ENCODE results near the gene ROBO1. TPM values are rescaled to one million over a fixed set of nuclear protein-coding genes. Genes with fewer than 3 reads are reported as not detected.
"Not testable (repeated sequence)": the region's sequence is repeated elsewhere in the genome, so short reads cannot be mapped to it uniquely, and the experiment has no call there.

The ROBO1 gene
- total and polyA plus RNA-seq, 2 donors (not counting 1 experiment from before 2014, with no cell fraction given) = 0.27 to 3.2 TPM

DNA sequence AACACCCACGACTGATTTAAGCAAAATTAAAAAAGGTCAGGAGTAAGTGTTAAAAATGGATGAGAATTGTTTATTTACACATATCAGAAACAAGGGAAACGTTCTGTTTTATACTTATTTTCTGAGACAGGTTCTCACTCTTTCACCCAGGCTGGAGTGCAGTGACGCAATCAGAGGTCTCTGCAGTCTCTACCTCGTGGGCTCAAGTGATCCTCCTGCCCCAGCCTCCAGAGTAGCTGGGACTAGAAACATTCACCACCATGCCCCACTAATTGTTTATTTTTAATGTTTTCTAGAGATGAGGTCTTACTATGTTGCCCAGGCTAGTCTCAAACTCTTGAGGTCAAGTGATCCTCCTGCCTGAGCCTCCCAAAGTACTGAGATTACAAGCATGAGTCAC is 1080.3 kb downstream of the ROBO1 start:
- Histone ChIP-seq H3K27ac (ENCODE audit: low read length in 2 of 2) (no peak overlapping the region), H3K4me1 (ENCODE audit: control insufficient read depth in 2 of 2, insufficient read depth in 2 of 2, low read length in 2 of 2) (no peaks in the 10 kb centered on the region), H3K4me3 (ENCODE audit: control extremely low read depth in 1 of 5, extremely low read depth in 1 of 5, insufficient read depth in 1 of 5, low read depth in 2 of 5, low read length in 4 of 5) (no peak overlapping the region), H3K79me2 (ENCODE audit: control insufficient read depth, insufficient read depth, low read length) (no peaks in the 10 kb centered on the region), H3K36me3 (replicated peaks in 1 of 2; ENCODE audit: control extremely low read depth in 1 of 2, control insufficient read depth in 1 of 2, extremely low read depth in 1 of 2, insufficient read depth in 2 of 2, low read length in 1 of 2) (no peaks in the 10 kb centered on the region), H3K9me3 (ENCODE audit: control extremely low read depth in 1 of 3, control insufficient read depth in 2 of 3, insufficient read depth in 1 of 3, low read length in 2 of 3) (no peaks in the 10 kb centered on the region), H4K20me1 (ENCODE audit: control insufficient read depth, insufficient read depth, low read length, poor library complexity, severe bottlenecking) (no peaks in the 10 kb centered on the region), H3K9ac (ENCODE audit: low read length) (no peak overlapping the region), H2AFZ (ENCODE audit: insufficient read depth, low read depth, low read length, poor library complexity, severe bottlenecking) (no peak overlapping the region), H3K27me3 (replicated peaks in 1 of 4; ENCODE audit: control extremely low read depth in 1 of 4, control insufficient read depth in 3 of 4, insufficient read depth in 4 of 4, low read length in 3 of 4) (no peaks in the 10 kb centered on the region), H3K4me2 (replicated peaks; ENCODE audit: low read depth, low read length, poor library complexity, severe bottlenecking) (no peak overlapping the region)
- no CpG with 5 or more reads among the region's 4 CpGs for WGBS (ENCODE audit: insufficient coverage)
- no peak for DNase-seq
- POLR2A ChIA-PET = no interaction called here
- Mint-ChIP-seq H3K4me1 (no peaks in the 10 kb centered on the region), H3K27me3 (no peaks in the 10 kb centered on the region), H3K9me3 (ENCODE audit: insufficient read depth) (no peaks in the 10 kb centered on the region), H3K4me3 (no peak overlapping the region), H3K27ac (no peak overlapping the region)
- ATAC-seq (ENCODE audit: low read depth) = no peak
- TF ChIP-seq CTCF (IDR thresholded peaks at IDR 0.05) = no peak
- CTCF ChIA-PET = no interaction called here
- intact Hi-C loops (cut with micrococcal nuclease) = no loop called here

GRCh38 chr3:78683284-78683683 is 1084.5 kb downstream of the ROBO1 start:
- H4K20me1 ChIP-seq (ENCODE audit: control insufficient read depth, insufficient read depth, low read length, poor library complexity, severe bottlenecking) = no peaks in the 10 kb centered on the region
- no peak overlapping the region for H2AFZ ChIP-seq (ENCODE audit: insufficient read depth, low read depth, low read length, poor library complexity, severe bottlenecking)
- no CpG with 5 or more reads among the region's 2 CpGs for WGBS (ENCODE audit: insufficient coverage)
- ATAC-seq (ENCODE audit: low read depth) (no peak), DNase-seq (no peak)
- no peaks in the 10 kb centered on the region for H3K9me3 ChIP-seq (ENCODE audit: control extremely low read depth in 1 of 3, control insufficient read depth in 2 of 3, insufficient read depth in 1 of 3, low read length in 2 of 3)
- H3K4me2 ChIP-seq (replicated peaks; ENCODE audit: low read depth, low read length, poor library complexity, severe bottlenecking) = no peak overlapping the region
- Mint-ChIP-seq H3K9me3 (ENCODE audit: insufficient read depth) (no peaks in the 10 kb centered on the region), H3K4me1 (no peaks in the 10 kb centered on the region), H3K27ac (no peak overlapping the region), H3K27me3 (no peaks in the 10 kb centered on the region), H3K4me3 (no peak overlapping the region)
- intact Hi-C loops (cut with micrococcal nuclease) = no loop called here
- no peak for TF ChIP-seq EZH2 (IDR thresholded peaks at IDR 0.05; ENCODE audit: borderline replicate concordance, insufficient read depth, low read depth, low read length, poor library complexity, severe bottlenecking)
- TF ChIP-seq CTCF (IDR thresholded peaks at IDR 0.05) = no peak
- H3K4me1 ChIP-seq (ENCODE audit: control insufficient read depth in 2 of 2, insufficient read depth in 2 of 2, low read length in 2 of 2) = no peaks in the 10 kb centered on the region
- H3K4me3 ChIP-seq (ENCODE audit: control extremely low read depth in 1 of 5, extremely low read depth in 1 of 5, insufficient read depth in 1 of 5, low read depth in 2 of 5, low read length in 4 of 5) = no peak overlapping the region
- no peak overlapping the region for H3K27ac ChIP-seq (ENCODE audit: low read length in 2 of 2)
- ChIA-PET POLR2A (no interaction called here), CTCF (no interaction called here)
- H3K36me3 ChIP-seq (replicated peaks in 1 of 2; ENCODE audit: control extremely low read depth in 1 of 2, control insufficient read depth in 1 of 2, extremely low read depth in 1 of 2, insufficient read depth in 2 of 2, low read length in 1 of 2) = no peaks in the 10 kb centered on the region
- H3K27me3 ChIP-seq (replicated peaks in 1 of 4; ENCODE audit: control extremely low read depth in 1 of 4, control insufficient read depth in 3 of 4, insufficient read depth in 4 of 4, low read length in 3 of 4) = no peaks in the 10 kb centered on the region
- no peaks in the 10 kb centered on the region for H3K79me2 ChIP-seq (ENCODE audit: control insufficient read depth, insufficient read depth, low read length)
- H3K9ac ChIP-seq (ENCODE audit: low read length) = no peak overlapping the region

GRCh38 chr3:78675119-78675805 is 1092.5 kb downstream of the ROBO1 start:
- H3K79me2 ChIP-seq (ENCODE audit: control insufficient read depth, insufficient read depth, low read length); H3K9me3 Mint-ChIP-seq (ENCODE audit: insufficient read depth); H3K36me3 ChIP-seq (replicated peaks in 1 of 2; ENCODE audit: control extremely low read depth in 1 of 2, control insufficient read depth in 1 of 2, extremely low read depth in 1 of 2, insufficient read depth in 2 of 2, low read length in 1 of 2); intact Hi-C loops (cut with micrococcal nuclease); DNase-seq; ATAC-seq (ENCODE audit: low read depth); H3K4me1 ChIP-seq (ENCODE audit: control insufficient read depth in 2 of 2, insufficient read depth in 2 of 2, low read length in 2 of 2); H3K9me3 ChIP-seq (ENCODE audit: control extremely low read depth in 1 of 3, control insufficient read depth in 2 of 3, insufficient read depth in 1 of 3, low read length in 2 of 3); H3K4me2 ChIP-seq (replicated peaks; ENCODE audit: low read depth, low read length, poor library complexity, severe bottlenecking); POLR2A ChIA-PET; H3K4me1 Mint-ChIP-seq; H2AFZ ChIP-seq (ENCODE audit: insufficient read depth, low read depth, low read length, poor library complexity, severe bottlenecking); H3K27ac Mint-ChIP-seq; H3K27me3 ChIP-seq (replicated peaks in 1 of 4; ENCODE audit: control extremely low read depth in 1 of 4, control insufficient read depth in 3 of 4, insufficient read depth in 4 of 4, low read length in 3 of 4); H4K20me1 ChIP-seq (ENCODE audit: control insufficient read depth, insufficient read depth, low read length, poor library complexity, severe bottlenecking); H3K27ac ChIP-seq (ENCODE audit: low read length in 2 of 2); H3K27me3 Mint-ChIP-seq; H3K4me3 Mint-ChIP-seq; H3K4me3 ChIP-seq (ENCODE audit: control extremely low read depth in 1 of 5, extremely low read depth in 1 of 5, insufficient read depth in 1 of 5, low read depth in 2 of 5, low read length in 4 of 5); H3K9ac ChIP-seq (ENCODE audit: low read length): not testable (repeated sequence)
- 97% methylated on average over 13 of the region's 25 CpGs for WGBS (ENCODE audit: insufficient coverage)
- CTCF ChIA-PET = interaction anchor here (1.7 kb wide), 1 partner anchor 14 kb away, joined by 3 read pairs; no protein-coding TSS in a partner anchor

Measured in B cell (primary cell).